Erythroblast (primary cell): ENCODE results near the gene ZNF428.
"Not testable (repeated sequence)": the region's sequence is repeated elsewhere in the genome, so short reads cannot be mapped to it uniquely, and the experiment has no call there.

Experiments used
- DNase-seq, 2 experiments: peaks; one replicate each; lab custom pipeline; 2025; lab: John Stamatoyannopoulos, UW
- GATA1 ChIP-seq: IDR thresholded peaks from 2 replicates; pipeline ENCODE4 v1.6.1; 2011; ENCODE audit warnings: low read depth, mild to moderate bottlenecking, control low read depth, low read length, moderate library complexity
- POLR2A ChIP-seq: IDR thresholded peaks from 2 replicates; pipeline ENCODE4 v1.6.1; 2011; ENCODE audit warnings: mild to moderate bottlenecking, low read length

The ZNF428 gene

GRCh38 chr19:43596842-43597461, 22.5 kb downstream of the ZNF428 start:
- peak; percentile 58 to 62 for DNase-seq
- TF ChIP-seq POLR2A (no peak), GATA1 (no peak)

- DNase-seq = peak; percentile 100
- TF ChIP-seq GATA1 = no peak
- TF ChIP-seq POLR2A = peak; percentile 63
Measured at GRCh38 chr19:43595999-43596841, 23.2 kb downstream of the ZNF428 start, which contains the start of the genes IRGQ and ZNF576. Gene IRGQ, minus strand, starts transcription at chr19:43596134. Its CDS starts 796 bp downstream, at chr19:43595338. Gene ZNF576, plus strand, starts transcription at chr19:43596595. Its CDS starts 514 bp downstream, at chr19:43597109.

GRCh38 chr19:43595605-43595998, 23.8 kb downstream of the ZNF428 start:
- TF ChIP-seq POLR2A = no peak
- TF ChIP-seq GATA1 = no peak
- no peak for DNase-seq

GRCh38 chr19:43594710-43595604, 24.5 kb downstream of the ZNF428 start:
- DNase-seq = peak; percentile 87 to 88
- no peak for TF ChIP-seq GATA1
- TF ChIP-seq POLR2A = peak; percentile 55

GRCh38 chr19:43594081-43594697, 25.2 kb downstream of the ZNF428 start:
- DNase-seq = no peak
- TF ChIP-seq GATA1 = no peak
- no peak for TF ChIP-seq POLR2A

- no peak for DNase-seq
- no peak for TF ChIP-seq GATA1
- no peak for TF ChIP-seq POLR2A
Measured at GRCh38 chr19:43592800-43593350, 26.6 kb downstream of the ZNF428 start.

- no peak for TF ChIP-seq POLR2A
- TF ChIP-seq GATA1 = no peak
- DNase-seq = no peak
Measured at GRCh38 chr19:43591904-43592772, 27.3 kb downstream of the ZNF428 start.

- DNase-seq = no peak
- no peak for TF ChIP-seq GATA1
- TF ChIP-seq POLR2A = no peak
Measured at GRCh38 chr19:43589678-43590077, 29.8 kb downstream of the ZNF428 start.

- TF ChIP-seq GATA1 = no peak
- no peak for TF ChIP-seq POLR2A
- no peak for DNase-seq
Measured at GRCh38 chr19:43589277-43589676, 30.2 kb downstream of the ZNF428 start.

- DNase-seq = not testable (repeated sequence)
Measured at GRCh38 chr19:43587029-43587428, 32.4 kb downstream of the ZNF428 start.

GRCh38 chr19:43586346-43586745, 33.1 kb downstream of the ZNF428 start:
- TF ChIP-seq POLR2A (no peak), GATA1 (no peak)
- DNase-seq = no peak

- no peak for DNase-seq
- TF ChIP-seq POLR2A = no peak
- TF ChIP-seq GATA1 = no peak
Measured at GRCh38 chr19:43584484-43584883, 34.9 kb downstream of the ZNF428 start.
